OCI-M2 (cell line): ENCODE measurements around the gene TMEM52B.
"Not testable (repeated sequence)": the region's sequence is repeated elsewhere in the genome, so short reads cannot be mapped to it uniquely, and the experiment has no call there.

Experiments
- DNase-seq: peaks from one replicate; lab custom pipeline; 2025; ENCODE audit not compliant: unreplicated experiment; lab: John Stamatoyannopoulos, UW

TMEM52B gene

DNA sequence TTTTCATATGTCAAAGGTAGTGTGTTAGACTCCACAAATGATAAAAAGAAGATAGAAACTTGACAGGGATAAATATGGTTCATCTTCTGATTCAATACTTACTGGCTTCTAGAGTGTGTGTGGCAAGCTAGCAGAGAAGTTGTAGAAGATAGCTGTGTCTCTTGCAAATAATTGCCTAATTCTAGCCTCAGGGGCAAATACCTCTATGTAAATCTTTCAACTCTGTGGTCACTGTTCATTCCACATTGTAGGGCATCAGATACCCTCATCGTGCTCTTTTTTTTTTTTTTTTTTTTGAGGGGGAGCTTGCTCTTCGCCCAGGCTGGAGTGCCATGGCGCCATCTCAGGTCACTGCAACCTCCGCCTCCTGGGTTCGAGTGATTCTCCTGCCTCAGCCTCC lies 8.6 kb upstream of the TMEM52B start:
- DNase-seq: no peak

DNA sequence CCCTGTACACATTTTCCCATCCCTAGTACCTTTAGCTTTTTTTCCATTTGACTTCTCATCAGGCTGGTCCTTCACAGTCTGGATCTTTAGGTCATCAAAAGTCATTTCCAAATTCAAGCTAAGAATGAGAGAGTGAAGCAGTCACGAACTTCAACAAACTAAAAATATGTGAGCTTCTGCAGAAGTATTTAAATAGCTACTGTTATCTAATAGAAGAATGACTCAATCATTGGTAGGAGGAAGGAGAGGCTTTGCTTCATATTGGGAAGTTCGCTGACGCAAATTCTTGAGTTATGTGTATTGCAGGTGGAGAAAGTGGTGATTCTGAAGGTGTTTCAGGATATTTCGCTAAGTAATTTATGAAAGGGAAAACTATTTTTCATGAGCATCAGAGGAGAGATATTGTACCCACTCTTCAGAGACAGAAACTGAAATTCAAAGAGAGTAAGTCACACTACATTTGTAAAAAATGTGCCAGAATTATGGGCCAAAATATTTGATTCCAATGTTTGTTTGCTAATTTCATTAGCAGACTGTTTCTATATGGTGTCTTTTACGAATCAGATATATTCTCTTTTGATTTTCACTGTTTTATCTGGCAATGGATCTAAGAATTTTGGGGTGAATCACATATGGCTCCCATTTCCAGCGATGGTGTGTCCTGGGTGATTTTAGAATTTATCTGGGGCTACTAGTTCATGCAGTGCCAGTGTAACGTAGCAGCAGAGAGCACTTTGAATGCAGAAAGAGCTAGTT lies 6.7 kb upstream of the TMEM52B start, which contains the start of gene OLR1:
Gene OLR1 (minus strand): TSS at position 160 of the 756 bp plus-strand sequence. CDS start 55 bp downstream, at position 105.
- DNase-seq: no peak

- no peak for DNase-seq
Measured at GRCh38 chr12:10174986-10175614, 3.7 kb upstream of the TMEM52B start.

DNA sequence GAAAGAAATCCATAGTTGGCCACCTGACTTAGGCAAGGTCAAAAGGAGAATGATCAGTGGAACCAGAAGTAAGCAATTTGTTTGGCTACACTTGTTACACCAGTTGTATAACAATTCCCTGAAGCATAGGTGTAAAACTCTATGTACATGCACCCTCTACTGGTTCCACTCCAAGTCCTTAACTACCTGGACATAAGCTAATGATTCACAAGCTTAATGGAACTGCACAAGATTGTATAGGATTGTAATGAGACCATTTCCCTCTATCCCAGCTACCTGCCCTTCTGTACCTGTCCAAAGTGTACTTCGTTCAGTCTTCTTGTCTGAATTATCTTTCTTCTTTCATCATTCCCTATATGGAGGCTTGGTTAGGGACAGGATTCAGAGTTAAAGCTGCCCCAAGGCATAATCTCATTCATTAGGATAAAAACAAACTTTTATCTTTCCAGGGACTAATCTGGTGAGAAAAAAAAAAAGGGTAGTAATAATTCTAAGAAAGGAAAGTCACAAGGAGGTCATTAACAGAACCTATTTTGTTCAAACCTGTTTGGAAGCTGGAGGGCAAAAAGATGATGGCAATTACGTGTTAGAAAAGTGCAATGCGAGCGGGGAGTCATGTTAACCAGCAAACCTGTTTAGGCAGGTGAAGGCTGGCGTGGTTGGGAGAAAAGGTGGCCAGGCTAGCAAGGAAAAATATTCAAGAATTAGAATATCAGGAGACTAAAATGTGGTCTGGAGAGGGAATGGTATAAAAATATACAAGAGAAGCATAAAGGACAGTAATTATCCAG lies 2.8 kb upstream of the TMEM52B start:
- DNase-seq: no peak

DNA sequence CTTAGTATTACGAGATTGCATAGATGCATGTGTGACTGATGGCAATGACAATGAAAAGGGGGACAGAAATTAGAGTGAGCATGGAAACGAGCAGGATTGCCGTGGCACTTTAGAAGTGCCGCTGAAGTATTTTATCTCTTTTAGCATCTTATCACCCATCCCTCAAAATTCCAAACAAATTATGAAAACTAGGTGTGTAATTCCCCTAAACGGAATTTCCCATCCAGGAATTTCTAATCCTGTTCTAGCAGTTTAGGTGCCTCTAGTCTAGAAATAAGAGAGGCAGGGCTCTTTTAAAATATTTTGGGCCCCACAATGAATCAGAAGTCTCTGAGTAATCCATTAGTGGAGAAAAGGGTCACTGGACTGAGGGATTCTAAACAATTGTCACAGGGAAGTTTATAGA lies 947 bp downstream of the TMEM52B start:
- no peak for DNase-seq

DNA sequence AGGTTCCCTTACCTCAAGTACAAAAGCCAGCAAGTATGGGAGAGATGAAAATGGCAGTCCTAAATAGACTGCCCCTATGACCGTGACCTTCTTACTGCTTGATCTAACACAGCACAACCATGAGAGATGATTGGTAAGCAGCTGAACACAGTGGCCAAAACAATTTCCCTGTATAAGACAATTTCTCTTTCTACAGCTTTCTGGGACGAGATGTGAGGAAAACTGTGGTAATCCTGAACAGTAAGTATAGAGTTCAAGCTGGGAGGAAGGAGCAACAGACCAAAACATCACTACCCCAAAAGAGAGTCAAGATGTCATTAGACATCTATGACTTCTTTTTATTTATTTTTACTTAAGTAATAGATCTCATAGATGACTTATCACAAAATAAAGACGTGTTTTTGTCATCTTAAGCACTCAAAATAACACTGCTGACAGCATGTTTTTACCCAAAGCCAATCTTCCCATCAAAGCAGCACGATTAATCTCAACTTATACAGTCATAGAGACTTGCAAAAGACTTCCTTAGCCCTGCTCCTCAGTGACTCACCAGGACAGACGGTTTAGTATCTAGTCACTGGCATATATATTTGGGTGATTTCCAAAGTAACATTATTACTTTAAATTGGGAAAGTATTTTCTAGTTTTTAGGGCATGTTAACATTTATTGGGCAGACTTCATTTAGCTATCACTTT lies 3.7 kb downstream of the TMEM52B start:
- no peak for DNase-seq

DNA sequence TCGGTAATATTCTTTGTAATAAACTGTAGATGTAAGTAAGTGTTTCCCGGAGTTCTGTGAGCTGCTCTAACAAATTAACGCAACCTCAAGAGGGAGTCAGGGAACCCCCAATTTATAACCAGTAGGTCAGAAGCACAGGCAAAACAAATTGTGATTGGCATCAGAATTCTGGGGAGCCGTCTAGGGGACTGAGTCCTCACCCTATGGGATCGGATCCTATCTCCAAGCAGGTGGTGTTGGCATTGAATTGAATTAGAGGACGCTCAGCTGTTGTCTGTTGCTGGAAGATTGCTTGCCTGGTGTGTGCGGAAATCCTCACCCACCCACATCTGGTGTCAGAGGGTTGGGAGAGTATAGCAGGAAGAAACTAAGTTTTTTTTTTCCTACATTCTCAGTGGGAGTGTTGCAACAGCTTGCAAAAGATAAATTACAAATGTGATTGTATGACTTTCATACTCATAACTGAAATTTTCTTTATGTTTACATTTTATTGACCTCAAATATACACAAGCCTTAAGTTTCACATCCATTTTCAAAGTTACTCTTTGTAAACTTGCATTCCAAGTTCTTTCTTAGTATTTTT lies 5.5 kb downstream of the TMEM52B start:
- DNase-seq: no peak

DNA sequence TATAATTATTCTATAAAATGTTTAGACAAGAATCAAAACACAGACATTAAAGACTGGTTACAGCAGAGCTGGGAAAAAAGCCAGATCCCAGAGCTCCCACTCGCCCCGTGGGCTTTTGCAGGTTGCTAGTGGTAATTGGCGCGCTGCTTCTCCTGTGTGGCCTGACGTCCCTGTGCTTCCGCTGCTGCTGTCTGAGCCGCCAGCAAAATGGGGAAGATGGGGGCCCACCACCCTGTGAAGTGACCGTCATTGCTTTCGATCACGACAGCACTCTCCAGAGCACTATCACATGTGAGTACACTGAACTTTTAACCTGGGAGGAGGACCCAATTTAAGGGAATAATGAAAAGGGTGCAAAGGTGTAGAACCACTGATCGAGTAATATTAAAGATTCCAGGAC lies 7.5 kb downstream of the TMEM52B start:
- no peak for DNase-seq

DNA sequence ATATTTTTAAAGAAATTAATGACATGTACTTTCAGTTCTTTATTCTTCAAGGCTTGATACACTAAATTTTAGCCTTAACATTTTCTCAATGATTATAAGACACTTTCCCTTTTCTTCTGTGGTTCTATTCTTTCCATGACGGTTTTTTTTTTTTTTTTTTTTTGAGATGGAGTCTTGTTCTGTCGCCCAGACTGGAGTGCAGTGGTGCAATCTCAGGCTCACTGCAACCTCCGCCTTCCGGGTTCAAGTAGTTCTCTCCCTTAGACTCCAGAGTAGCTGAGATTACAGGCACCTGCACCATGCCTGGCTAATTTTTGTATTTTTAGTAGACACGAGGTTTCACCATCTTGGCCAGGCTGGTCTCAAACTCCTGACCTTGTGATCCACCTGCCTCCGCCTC lies 8.1 kb downstream of the TMEM52B start:
- not testable (repeated sequence) for DNase-seq

DNA sequence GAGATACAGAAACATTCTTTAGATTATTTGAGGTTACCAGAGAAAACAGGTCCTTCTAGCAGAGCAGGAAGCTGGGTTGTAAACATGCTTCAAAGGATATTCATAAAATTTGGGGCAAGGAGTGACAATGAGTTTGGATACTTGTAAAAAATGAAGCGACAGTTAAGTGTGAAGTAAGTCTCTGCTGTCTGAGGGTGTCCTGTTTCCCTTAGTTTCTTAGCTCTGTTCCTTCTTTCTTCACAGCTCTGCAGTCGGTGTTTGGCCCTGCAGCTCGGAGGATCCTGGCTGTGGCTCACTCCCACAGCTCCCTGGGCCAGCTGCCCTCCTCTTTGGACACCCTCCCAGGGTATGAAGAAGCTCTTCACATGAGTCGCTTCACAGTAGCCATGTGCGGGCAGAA lies 10.8 kb downstream of the TMEM52B start:
- DNase-seq: no peak

GRCh38 chr12:10190558-10191388 lies 11.9 kb downstream of the TMEM52B start:
- no peak for DNase-seq

DNA sequence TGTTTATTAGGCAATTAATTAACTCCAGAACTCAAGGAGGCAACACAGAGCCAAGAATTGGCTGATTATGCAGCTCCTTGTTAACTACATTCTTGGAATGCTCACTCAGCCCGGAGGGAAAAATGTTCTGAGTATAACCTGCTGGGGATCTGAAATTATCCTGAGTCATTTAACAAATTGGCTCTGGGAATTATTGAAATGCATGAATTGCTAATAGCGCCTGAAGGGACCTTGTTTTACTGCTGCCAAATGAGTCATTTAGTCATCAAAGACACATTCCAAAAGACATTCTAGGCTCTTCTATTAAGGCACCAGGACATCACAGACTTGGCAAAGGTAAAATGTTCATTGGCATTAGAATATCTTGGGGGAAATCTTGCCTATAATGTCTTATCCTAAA lies 13.0 kb downstream of the TMEM52B start:
- DNase-seq: no peak

DNA sequence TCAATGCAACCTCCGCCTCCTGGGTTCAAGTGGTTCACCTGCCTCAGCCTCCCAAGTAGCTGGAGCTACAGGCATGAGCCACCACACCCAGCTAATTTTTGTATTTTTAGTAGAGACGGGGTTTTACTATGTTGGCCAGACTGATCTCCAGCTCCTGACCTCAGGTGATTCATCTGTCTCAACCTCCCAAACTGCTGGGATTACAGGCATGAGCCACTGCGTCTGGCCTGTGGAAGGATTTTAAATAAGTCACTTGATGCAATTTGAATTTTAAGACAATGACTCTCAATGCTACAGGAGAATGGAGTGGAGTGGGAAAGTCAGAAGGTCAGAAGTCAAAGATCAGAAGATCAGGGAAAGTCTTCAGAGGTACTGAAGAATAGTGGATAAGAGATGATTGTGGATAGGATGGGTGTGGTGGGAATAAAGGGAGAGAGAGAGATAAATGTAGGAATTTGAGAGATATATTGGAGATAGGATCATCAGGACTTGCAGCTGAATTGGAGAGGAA lies 15.4 kb downstream of the TMEM52B start:
- DNase-seq: no peak

- DNase-seq: no peak
Measured at GRCh38 chr12:10196210-10196609, 17.4 kb downstream of the TMEM52B start.

DNA sequence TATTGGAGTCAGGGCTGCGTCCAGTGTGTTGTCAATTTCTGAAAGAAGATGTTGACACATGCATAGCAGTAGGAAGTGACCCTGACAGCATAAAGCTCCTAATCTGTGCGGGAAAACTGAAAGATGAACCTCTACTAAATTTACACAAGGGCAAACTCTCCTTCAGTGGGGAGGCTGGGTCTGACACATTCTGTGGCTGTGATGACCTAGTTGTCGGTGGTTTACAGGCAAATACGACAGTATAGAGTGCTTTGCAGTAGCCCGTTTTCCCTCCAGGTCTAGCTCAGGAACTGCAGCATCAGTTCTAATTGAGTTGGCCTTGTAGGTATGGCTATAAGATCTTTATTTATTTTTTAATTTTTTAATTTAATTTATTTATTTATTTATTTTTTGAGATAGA lies 19.0 kb downstream of the TMEM52B start:
- no peak for DNase-seq

DNA sequence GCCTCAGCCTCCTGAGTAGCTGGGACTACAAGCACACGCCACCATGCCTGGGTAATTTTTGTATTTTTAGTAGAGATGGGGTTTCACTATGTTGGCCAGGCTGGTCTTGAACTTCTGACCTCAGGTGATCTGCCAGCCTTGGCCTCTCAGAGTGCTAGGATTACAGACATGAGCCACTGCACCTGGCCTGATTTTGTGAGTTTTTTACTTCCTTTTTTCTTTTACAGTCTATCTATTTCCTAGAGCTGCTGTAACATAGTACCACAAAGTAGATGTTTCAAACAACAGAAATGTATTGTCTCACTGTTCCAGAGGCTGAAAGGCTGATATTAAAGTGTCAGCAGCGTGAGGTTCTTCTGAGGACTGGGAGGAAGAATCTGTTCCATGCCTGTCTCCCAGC lies 25.7 kb downstream of the TMEM52B start:
- not testable (repeated sequence) for DNase-seq

- DNase-seq: no peak
Measured at GRCh38 chr12:10205220-10205807, 26.5 kb downstream of the TMEM52B start.

GRCh38 chr12:10207136-10207535 lies 28.3 kb downstream of the TMEM52B start:
- DNase-seq: no peak

GRCh38 chr12:10210225-10210624 lies 31.4 kb downstream of the TMEM52B start:
- no peak for DNase-seq
